ENCODE data around the gene HOXA5.

Gene HOXA5

DNA sequence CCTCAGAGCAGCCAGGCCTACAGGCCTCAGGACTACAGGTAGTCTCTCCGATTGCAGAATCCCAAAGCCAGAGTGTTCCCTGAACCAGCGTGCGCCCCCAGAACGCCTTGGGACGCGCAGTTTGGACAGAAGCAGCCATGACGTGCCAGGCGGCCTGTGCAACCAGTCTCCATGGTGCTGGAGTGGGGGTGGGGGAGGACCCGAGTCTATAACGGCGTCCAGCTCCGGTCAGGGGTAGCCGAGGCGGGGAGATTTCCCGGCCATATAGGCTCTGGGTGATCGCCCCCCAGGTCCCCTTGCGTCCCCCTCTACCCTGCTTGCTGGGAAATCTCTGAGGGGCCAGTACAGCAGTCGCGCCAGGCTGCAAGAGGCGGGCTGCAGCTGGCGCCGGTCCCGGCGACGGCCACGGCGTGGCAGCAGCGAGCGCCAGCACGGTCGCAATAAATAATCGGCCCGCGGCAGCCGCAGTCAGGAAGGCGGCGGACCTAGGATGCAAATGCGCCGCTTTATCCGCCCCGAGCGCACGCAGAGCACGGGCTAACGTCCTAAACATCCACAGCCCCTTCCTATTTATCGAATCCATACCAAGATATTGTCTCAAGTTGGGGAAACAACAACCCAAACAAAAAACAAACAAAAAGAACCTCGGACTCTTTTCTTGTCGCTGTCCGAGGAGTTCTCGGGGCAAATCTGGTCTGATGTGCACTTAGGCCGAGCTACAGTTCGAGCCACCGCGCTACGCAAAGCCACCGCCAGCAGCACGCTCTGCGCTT lies 7.3 kb upstream of the HOXA5 start:
- H3K4me3 ChIP-seq (ENCODE audit: low read depth, low read length), result peak overlapping the region; percentile 54
- TF ChIP-seq, protein P1, sequence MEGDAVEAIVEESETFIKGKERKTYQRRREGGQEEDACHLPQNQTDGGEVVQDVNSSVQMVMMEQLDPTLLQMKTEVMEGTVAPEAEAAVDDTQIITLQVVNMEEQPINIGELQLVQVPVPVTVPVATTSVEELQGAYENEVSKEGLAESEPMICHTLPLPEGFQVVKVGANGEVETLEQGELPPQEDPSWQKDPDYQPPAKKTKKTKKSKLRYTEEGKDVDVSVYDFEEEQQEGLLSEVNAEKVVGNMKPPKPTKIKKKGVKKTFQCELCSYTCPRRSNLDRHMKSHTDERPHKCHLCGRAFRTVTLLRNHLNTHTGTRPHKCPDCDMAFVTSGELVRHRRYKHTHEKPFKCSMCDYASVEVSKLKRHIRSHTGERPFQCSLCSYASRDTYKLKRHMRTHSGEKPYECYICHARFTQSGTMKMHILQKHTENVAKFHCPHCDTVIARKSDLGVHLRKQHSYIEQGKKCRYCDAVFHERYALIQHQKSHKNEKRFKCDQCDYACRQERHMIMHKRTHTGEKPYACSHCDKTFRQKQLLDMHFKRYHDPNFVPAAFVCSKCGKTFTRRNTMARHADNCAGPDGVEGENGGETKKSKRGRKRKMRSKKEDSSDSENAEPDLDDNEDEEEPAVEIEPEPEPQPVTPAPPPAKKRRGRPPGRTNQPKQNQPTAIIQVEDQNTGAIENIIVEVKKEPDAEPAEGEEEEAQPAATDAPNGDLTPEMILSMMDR (IDR thresholded peaks at IDR 0.05; ENCODE audit: low read depth, low read length), result peak; percentile 67

GRCh38 chr7:27149842-27150567 lies 6.5 kb upstream of the HOXA5 start:
- H3K4me3 ChIP-seq (ENCODE audit: low read depth, low read length), result no peak overlapping the region
- TF ChIP-seq, protein P1 (IDR thresholded peaks at IDR 0.05; ENCODE audit: low read depth, low read length), result no peak

GRCh38 chr7:27148756-27149641 lies 5.5 kb upstream of the HOXA5 start:
- no peak overlapping the region for H3K4me3 ChIP-seq (ENCODE audit: low read depth, low read length)

GRCh38 chr7:27148031-27148755 lies 4.7 kb upstream of the HOXA5 start:
- H3K4me3 ChIP-seq (ENCODE audit: low read depth, low read length), result no peak overlapping the region
- TF ChIP-seq, protein P1 (IDR thresholded peaks at IDR 0.05; ENCODE audit: low read depth, low read length), result no peak

More at GRCh38 chr7:27148756-27149641, 5.5 kb upstream of the HOXA5 start:
- TF ChIP-seq, protein P1 (IDR thresholded peaks at IDR 0.05; ENCODE audit: low read depth, low read length), result no peak

- H3K4me3 ChIP-seq (ENCODE audit: low read depth, low read length), result no peak within 1 kb of the TSS
- TF ChIP-seq, protein P1 (IDR thresholded peaks at IDR 0.05; ENCODE audit: low read depth, low read length), result no peak
Measured at GRCh38 chr7:27147199-27148030, 3.9 kb upstream of the HOXA5 start, which contains the start of gene HOXA6. TSS of gene HOXA6 (minus strand) at chr7:27147774. CDS start at chr7:27147749, 25 bp downstream.

Measured in WI38 (cell line).